A549 (cell line): ENCODE results near the gene FSTL4. TPM values are rescaled to one million over a fixed set of nuclear protein-coding genes. Genes with fewer than 3 reads are reported as not detected.

ENCODE experiments used
- ATAC-seq, 2 experiments: fragments of 200-7000 bp in 1 of 2; fragments of >200 bp in 1 of 2; cut with Nextera tagmentation in 1 of 2; cut with Tn5 transposase in 1 of 2; 3 replicates each; pipeline versions ENCODE4 v1.8.0 to v1.9.1; 2018 to 2020; ENCODE audit warnings: mild to moderate bottlenecking in 1 of 2, moderate library complexity in 1 of 2
- CTCF ChIA-PET: fragments of 300-600 bp; sonication (Branson Sonifier 250); formaldehyde crosslinking; extraction: SDS; loops from one replicate; lab custom pipeline; 2021; ENCODE audit warnings: antibody characterized with exemption, inconsistent platforms; lab: Yijun Ruan, JAX
- POLR2A ChIA-PET: fragments of 350-600 bp; formaldehyde crosslinking; extraction: SDS; loops from one replicate; lab custom pipeline; 2021; ENCODE audit warnings: antibody characterized with exemption, inconsistent platforms; lab: Yijun Ruan, JAX
- DNase-seq, 2 experiments: peaks; one replicate each; pipeline versions ENCODE4 v3.0.0 to v3.0.0-alpha.2; 2011 to 2016; ENCODE audit warnings: low read depth in 1 of 2, low spot score in 1 of 2
- FAIRE-seq: peaks from 2 replicates; lab custom pipeline; 2011; peaks lifted over from hg19 to GRCh38; lab: Jason Lieb, UNC
- H3K27ac ChIP-seq, 2 experiments: fragments of >200 bp; sonication (Bioruptor Twin); formaldehyde crosslinking; 3 replicates each; pipeline ENCODE4 v1.5.1; 2016 to 2017
- H3K4me1 ChIP-seq: fragments of >200 bp; sonication (Bioruptor Twin); formaldehyde crosslinking; 3 replicates; pipeline ENCODE4 v1.6.1; 2016
- H3K4me2 ChIP-seq: fragments of >200 bp; sonication (Bioruptor Twin); formaldehyde crosslinking; 3 replicates; pipeline ENCODE4 v1.6.1; 2016
- H3K4me3 ChIP-seq: fragments of >200 bp; sonication (Bioruptor Twin); formaldehyde crosslinking; 3 replicates; pipeline ENCODE4 v1.5.1; 2016
- H3K9me3 ChIP-seq: fragments of >200 bp; sonication (Bioruptor Twin); formaldehyde crosslinking; 3 replicates; pipeline ENCODE4 v1.6.1; 2016
- BHLHE40 ChIP-seq: IDR thresholded peaks from 2 replicates; pipeline ENCODE4 v1.6.1; 2012; ENCODE audit warnings: low read depth, low read length, inconsistent platforms
- CBX8 ChIP-seq: fragments of 200-600 bp; sonication (generic); IDR thresholded peaks from 2 replicates; pipeline ENCODE4 v1.6.1; 2016
- CEBPB ChIP-seq, 2 experiments: fragments of >200 bp in 1 of 2; sonication (Bioruptor Twin) in 1 of 2; formaldehyde crosslinking in 1 of 2; IDR thresholded peaks; 2 replicates each; pipeline ENCODE4 v1.6.1; 2012 to 2016
- CHD4 ChIP-seq: fragments of 200-600 bp; sonication (generic); IDR thresholded peaks from 2 replicates; pipeline ENCODE4 v1.6.1; 2016; ENCODE audit warnings: antibody characterized with exemption, mild to moderate bottlenecking, borderline replicate concordance
- EHF ChIP-seq: fragments of 250-450 bp; sonication (Bioruptor Pico); IDR thresholded peaks from 2 replicates; pipeline ENCODE4 v1.5.0; 2020; ENCODE audit warnings: mild to moderate bottlenecking
- EHMT2 ChIP-seq: fragments of 200-600 bp; sonication (generic); IDR thresholded peaks from 2 replicates; pipeline ENCODE4 v1.6.1; 2016; ENCODE audit warnings: antibody characterized with exemption, low read depth, mild to moderate bottlenecking, moderate library complexity
- EP300 ChIP-seq, 2 experiments: fragments of >200 bp; sonication (Bioruptor Twin); formaldehyde crosslinking; IDR thresholded peaks; 2 replicates in 1 of 2; 3 replicates in 1 of 2; pipeline ENCODE4 v1.6.1; 2016 to 2017
- FOSL2 ChIP-seq, 2 experiments: fragments of 450-650 bp in 1 of 2; fragments of >200 bp in 1 of 2; sonication (Bioruptor Twin) in 1 of 2; formaldehyde crosslinking; IDR thresholded peaks; 2 replicates each; pipeline versions ENCODE4 v1.5.0 to v1.6.1; 2016 to 2020; ENCODE audit warnings: mild to moderate bottlenecking in 1 of 2, moderate library complexity in 1 of 2
- HEYL ChIP-seq: fragments of 250-450 bp; sonication (Bioruptor Pico); IDR thresholded peaks from 2 replicates; pipeline ENCODE4 v1.8.0; 2021; ENCODE audit warnings: mild to moderate bottlenecking, moderate library complexity
- HOXA7 ChIP-seq: fragments of 250-450 bp; sonication (Bioruptor Pico); IDR thresholded peaks from 2 replicates; pipeline ENCODE4 v1.5.0; 2020; ENCODE audit warnings: mild to moderate bottlenecking, moderate library complexity
- HOXB5 ChIP-seq: fragments of 250-450 bp; sonication (Bioruptor Pico); IDR thresholded peaks from 2 replicates; pipeline ENCODE4 v1.5.0; 2020; ENCODE audit warnings: mild to moderate bottlenecking, moderate library complexity
- KDM5A ChIP-seq: fragments of 200-600 bp; sonication (generic); IDR thresholded peaks from 2 replicates; pipeline ENCODE4 v1.6.1; 2016; ENCODE audit warnings: antibody characterized with exemption, mild to moderate bottlenecking
- MYC ChIP-seq: IDR thresholded peaks from 2 replicates; pipeline ENCODE4 v1.6.1; 2012; ENCODE audit warnings: mild to moderate bottlenecking, inconsistent platforms, low read length, improper control_type of control experiment, borderline replicate concordance
- POLR2AphosphoS2 ChIP-seq: conservative IDR thresholded peaks from 2 replicates; pipeline ENCODE4 v1.6.1; 2012; ENCODE audit warnings: low read length, improper control_type of control experiment, inconsistent platforms
- RNF2 ChIP-seq: fragments of 200-600 bp; sonication (generic); IDR thresholded peaks from 2 replicates; pipeline ENCODE4 v1.6.1; 2016; ENCODE audit warnings: low read depth, mild to moderate bottlenecking, antibody characterized with exemption, moderate library complexity, borderline replicate concordance
- ZFP36 ChIP-seq: fragments of 450-650 bp; IDR thresholded peaks from 2 replicates; pipeline ENCODE4 v1.6.1; 2014; ENCODE audit warnings: borderline replicate concordance; ENCODE audit not compliant: partially characterized antibody
- ZNF302 ChIP-seq: fragments of 250-450 bp; sonication (Bioruptor Pico); IDR thresholded peaks from 2 replicates; pipeline ENCODE4 v1.9.0; 2021; ENCODE audit warnings: inconsistent platforms, mild to moderate bottlenecking, moderate library complexity
- WGBS: methylation state at CpG from one replicate; pipeline ENCODE4 v1.1.6; 2017; ENCODE audit errors: missing lambda C conversion rate; 5-methylcytosine and 5-hydroxymethylcytosine counted together
- polyA plus RNA-seq, 4 experiments: library from polyadenylated mRNA; depleted of rRNA in 3 of 4; stranded (reverse); fragments of >200 nt; fragmentation: RNase III in 1 of 4; extraction: RNeasy Plus Mini Kit Qiagen cat#74134 plus additional on column Dnase treatment in 1 of 4; gene quantifications; 2 replicates in 3 of 4; 3 replicates in 1 of 4; pipeline ENCODE4 v1.2.3, GENCODE V29; 2011 to 2017
- TF ChIP-seq, protein P1 (sequence below): fragments of >200 bp; sonication (Bioruptor Twin); formaldehyde crosslinking; IDR thresholded peaks from 3 replicates; pipeline ENCODE4 v1.6.1; 2016
- TF ChIP-seq, protein P2 (sequence below): fragments of 250-450 bp; sonication (Bioruptor Pico); IDR thresholded peaks from 2 replicates; pipeline ENCODE4 v1.5.0; 2021; ENCODE audit warnings: mild to moderate bottlenecking, moderate library complexity, borderline replicate concordance
- TF ChIP-seq, protein P3 (sequence below): fragments of >200 bp; sonication (Bioruptor Twin); formaldehyde crosslinking; IDR thresholded peaks from 3 replicates; pipeline ENCODE4 v1.5.1; 2016
- TF ChIP-seq, protein P4 (sequence below): fragments of 200-600 bp; sonication (generic); IDR thresholded peaks from 2 replicates; pipeline ENCODE4 v1.6.1; 2016; ENCODE audit warnings: antibody characterized with exemption, mild to moderate bottlenecking, moderate library complexity
- TF ChIP-seq, protein P5 (sequence below): fragments of 250-450 bp; sonication (Bioruptor Pico); IDR thresholded peaks from 2 replicates; pipeline ENCODE4 v1.5.0; 2020; ENCODE audit warnings: low read depth, mild to moderate bottlenecking, moderate library complexity
- TF ChIP-seq, protein P6 (sequence below): fragments of 450-650 bp; IDR thresholded peaks from 2 replicates; pipeline ENCODE4 v1.6.1; 2014; ENCODE audit warnings: antibody characterized with exemption

The FSTL4 gene
- polyA plus RNA-seq, 2 of the 4 experiments (the other 2 are of a cell fraction): 1.6 to 1.8 TPM

DNA sequence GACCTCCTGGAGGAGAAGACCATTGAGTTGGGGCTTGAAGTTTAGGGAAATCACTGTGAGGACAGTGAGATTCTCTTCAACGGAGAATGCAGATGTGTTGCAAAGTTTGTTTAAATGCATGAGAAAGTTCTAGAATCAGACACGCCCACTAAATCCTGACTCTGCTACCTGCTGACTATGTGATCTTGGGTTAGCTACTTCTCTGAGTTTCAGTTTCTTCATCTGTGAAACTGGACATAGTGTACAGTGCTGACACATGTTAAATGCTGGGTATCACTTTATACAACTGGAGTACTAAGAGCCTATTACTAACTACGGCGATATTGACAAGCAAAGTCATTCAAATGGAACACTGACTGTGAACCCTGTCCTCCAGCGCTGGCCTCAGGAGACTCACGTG, 305.1 kb downstream of the FSTL4 start:
- FAIRE-seq: no peak
- no peak for ATAC-seq
- 70% methylated on average over 6 of the region's 6 CpGs for WGBS
- CTCF ChIA-PET: interaction anchor here (0.8 to 1.6 kb wide), 3 partner anchors 14 to 195 kb away, joined by 3 to 4 read pairs (median 3); no protein-coding TSS in a partner anchor
- POLR2A ChIA-PET: no interaction called here
- TF ChIP-seq POLR2AphosphoS2: no peak
- TF ChIP-seq, protein P1, sequence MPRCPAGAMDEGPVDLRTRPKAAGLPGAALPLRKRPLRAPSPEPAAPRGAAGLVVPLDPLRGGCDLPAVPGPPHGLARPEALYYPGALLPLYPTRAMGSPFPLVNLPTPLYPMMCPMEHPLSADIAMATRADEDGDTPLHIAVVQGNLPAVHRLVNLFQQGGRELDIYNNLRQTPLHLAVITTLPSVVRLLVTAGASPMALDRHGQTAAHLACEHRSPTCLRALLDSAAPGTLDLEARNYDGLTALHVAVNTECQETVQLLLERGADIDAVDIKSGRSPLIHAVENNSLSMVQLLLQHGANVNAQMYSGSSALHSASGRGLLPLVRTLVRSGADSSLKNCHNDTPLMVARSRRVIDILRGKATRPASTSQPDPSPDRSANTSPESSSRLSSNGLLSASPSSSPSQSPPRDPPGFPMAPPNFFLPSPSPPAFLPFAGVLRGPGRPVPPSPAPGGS: no peak
- TF ChIP-seq EP300 (IDR thresholded peaks at IDR 0.05): no peak
- no peak for TF ChIP-seq BHLHE40
- no peak for TF ChIP-seq KDM5A
- TF ChIP-seq, protein P2, sequence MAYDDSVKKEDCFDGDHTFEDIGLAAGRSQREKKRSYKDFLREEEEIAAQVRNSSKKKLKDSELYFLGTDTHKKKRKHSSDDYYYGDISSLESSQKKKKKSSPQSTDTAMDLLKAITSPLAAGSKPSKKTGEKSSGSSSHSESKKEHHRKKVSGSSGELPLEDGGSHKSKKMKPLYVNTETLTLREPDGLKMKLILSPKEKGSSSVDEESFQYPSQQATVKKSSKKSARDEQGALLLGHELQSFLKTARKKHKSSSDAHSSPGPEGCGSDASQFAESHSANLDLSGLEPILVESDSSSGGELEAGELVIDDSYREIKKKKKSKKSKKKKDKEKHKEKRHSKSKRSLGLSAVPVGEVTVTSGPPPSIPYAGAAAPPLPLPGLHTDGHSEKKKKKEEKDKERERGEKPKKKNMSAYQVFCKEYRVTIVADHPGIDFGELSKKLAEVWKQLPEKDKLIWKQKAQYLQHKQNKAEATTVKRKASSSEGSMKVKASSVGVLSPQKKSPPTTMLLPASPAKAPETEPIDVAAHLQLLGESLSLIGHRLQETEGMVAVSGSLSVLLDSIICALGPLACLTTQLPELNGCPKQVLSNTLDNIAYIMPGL: no peak
- TF ChIP-seq RNF2: no peak
- TF ChIP-seq HOXB5: no peak
- no peak for TF ChIP-seq EHF
- no peak for TF ChIP-seq HEYL (CRISPR knock-in tag)
- TF ChIP-seq CBX8: no peak
- Histone ChIP-seq H3K4me2 (no peak overlapping the region), H3K27ac (no peak overlapping the region), H3K4me1 (no peaks in the 10 kb centered on the region), H3K4me3 (no peak overlapping the region), H3K9me3 (no peaks in the 10 kb centered on the region)
- no peak for DNase-seq

DNA sequence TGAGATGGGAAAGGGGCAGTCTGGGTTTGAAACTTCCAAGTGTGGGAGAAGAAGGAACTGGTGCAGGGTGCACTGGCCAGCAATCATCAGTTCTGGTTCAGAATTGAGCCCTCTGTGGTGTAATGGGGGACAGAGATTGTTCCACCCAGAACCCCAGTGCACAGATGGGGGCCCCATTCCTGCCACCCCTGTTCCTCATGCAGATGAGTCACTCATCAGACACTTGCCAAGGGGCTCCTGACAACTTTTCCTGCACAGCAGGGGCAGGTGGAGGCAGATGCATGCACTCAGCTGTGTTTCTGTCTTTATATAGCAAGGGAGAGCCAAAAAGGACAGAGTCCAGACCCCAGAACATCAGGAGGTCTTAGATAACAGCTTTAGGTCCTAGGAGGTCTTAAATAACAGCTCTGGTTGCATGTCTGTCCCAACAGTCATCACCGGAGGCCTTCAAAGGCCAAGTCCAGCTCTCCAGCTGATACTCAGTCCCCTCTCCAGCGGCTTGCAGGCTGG, 307.6 kb downstream of the FSTL4 start:
- CTCF ChIA-PET: interaction anchor here (1.0 to 2.1 kb wide), 5 partner anchors 12 to 57 kb away, joined by 5 to 10 read pairs (median 6); no protein-coding TSS in a partner anchor
- FAIRE-seq: no peak
- no peak for DNase-seq
- no peak overlapping the region for H3K27ac ChIP-seq
- H3K4me3 ChIP-seq: no peak overlapping the region
- H3K9me3 ChIP-seq: no peaks in the 10 kb centered on the region
- 33% methylated on average over 1 of the region's 2 CpGs for WGBS
- TF ChIP-seq CEBPB (IDR thresholded peaks at IDR 0.05) (no peak), CBX8 (no peak), MYC (no peak), RNF2 (no peak), EHMT2 (no peak), ZNF302 (CRISPR knock-in tag) (no peak), FOSL2 (IDR thresholded peaks at IDR 0.05) (no peak), FOSL2 (CRISPR knock-in tag; IDR thresholded peaks at IDR 0.05) (no peak), POLR2AphosphoS2 (no peak), HOXA7 (CRISPR knock-in tag) (no peak), CHD4 (no peak), ZFP36 (no peak)
- TF ChIP-seq, protein P3, sequence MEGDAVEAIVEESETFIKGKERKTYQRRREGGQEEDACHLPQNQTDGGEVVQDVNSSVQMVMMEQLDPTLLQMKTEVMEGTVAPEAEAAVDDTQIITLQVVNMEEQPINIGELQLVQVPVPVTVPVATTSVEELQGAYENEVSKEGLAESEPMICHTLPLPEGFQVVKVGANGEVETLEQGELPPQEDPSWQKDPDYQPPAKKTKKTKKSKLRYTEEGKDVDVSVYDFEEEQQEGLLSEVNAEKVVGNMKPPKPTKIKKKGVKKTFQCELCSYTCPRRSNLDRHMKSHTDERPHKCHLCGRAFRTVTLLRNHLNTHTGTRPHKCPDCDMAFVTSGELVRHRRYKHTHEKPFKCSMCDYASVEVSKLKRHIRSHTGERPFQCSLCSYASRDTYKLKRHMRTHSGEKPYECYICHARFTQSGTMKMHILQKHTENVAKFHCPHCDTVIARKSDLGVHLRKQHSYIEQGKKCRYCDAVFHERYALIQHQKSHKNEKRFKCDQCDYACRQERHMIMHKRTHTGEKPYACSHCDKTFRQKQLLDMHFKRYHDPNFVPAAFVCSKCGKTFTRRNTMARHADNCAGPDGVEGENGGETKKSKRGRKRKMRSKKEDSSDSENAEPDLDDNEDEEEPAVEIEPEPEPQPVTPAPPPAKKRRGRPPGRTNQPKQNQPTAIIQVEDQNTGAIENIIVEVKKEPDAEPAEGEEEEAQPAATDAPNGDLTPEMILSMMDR: no peak
- TF ChIP-seq, protein P4, sequence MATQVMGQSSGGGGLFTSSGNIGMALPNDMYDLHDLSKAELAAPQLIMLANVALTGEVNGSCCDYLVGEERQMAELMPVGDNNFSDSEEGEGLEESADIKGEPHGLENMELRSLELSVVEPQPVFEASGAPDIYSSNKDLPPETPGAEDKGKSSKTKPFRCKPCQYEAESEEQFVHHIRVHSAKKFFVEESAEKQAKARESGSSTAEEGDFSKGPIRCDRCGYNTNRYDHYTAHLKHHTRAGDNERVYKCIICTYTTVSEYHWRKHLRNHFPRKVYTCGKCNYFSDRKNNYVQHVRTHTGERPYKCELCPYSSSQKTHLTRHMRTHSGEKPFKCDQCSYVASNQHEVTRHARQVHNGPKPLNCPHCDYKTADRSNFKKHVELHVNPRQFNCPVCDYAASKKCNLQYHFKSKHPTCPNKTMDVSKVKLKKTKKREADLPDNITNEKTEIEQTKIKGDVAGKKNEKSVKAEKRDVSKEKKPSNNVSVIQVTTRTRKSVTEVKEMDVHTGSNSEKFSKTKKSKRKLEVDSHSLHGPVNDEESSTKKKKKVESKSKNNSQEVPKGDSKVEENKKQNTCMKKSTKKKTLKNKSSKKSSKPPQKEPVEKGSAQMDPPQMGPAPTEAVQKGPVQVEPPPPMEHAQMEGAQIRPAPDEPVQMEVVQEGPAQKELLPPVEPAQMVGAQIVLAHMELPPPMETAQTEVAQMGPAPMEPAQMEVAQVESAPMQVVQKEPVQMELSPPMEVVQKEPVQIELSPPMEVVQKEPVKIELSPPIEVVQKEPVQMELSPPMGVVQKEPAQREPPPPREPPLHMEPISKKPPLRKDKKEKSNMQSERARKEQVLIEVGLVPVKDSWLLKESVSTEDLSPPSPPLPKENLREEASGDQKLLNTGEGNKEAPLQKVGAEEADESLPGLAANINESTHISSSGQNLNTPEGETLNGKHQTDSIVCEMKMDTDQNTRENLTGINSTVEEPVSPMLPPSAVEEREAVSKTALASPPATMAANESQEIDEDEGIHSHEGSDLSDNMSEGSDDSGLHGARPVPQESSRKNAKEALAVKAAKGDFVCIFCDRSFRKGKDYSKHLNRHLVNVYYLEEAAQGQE: no peak
- TF ChIP-seq, protein P1: no peak
- TF ChIP-seq, protein P5, sequence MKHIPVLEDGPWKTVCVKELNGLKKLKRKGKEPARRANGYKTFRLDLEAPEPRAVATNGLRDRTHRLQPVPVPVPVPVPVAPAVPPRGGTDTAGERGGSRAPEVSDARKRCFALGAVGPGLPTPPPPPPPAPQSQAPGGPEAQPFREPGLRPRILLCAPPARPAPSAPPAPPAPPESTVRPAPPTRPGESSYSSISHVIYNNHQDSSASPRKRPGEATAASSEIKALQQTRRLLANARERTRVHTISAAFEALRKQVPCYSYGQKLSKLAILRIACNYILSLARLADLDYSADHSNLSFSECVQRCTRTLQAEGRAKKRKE: no peak
- TF ChIP-seq, protein P6, sequence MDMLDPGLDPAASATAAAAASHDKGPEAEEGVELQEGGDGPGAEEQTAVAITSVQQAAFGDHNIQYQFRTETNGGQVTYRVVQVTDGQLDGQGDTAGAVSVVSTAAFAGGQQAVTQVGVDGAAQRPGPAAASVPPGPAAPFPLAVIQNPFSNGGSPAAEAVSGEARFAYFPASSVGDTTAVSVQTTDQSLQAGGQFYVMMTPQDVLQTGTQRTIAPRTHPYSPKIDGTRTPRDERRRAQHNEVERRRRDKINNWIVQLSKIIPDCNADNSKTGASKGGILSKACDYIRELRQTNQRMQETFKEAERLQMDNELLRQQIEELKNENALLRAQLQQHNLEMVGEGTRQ: no peak
- TF ChIP-seq, all 56 proteins: peak for 0
- ATAC-seq: no peak
- Histone ChIP-seq H3K4me2 (no peak overlapping the region), H3K4me1 (no peaks in the 10 kb centered on the region)
- POLR2A ChIA-PET: no interaction called here
